HAP-1 (cell line): ENCODE data around the gene RUNX2.
"Not testable (repeated sequence)": the region's sequence is repeated elsewhere in the genome, so short reads cannot be mapped to it uniquely, and the experiment has no call there.

ENCODE experiments used
- DNase-seq, 2 experiments: peaks; one replicate each; pipeline ENCODE4 v3.0.0-alpha.2; 2016 to 2020; ENCODE audit warnings: low spot score in 2 of 2
- H3K27me3 ChIP-seq: fragments of 250-450 bp; sonication (Bioruptor Pico); 2 replicates; pipeline ENCODE4 v1.5.1; 2020; ENCODE audit warnings: low read depth, mild to moderate bottlenecking, moderate library complexity
- H3K36me3 ChIP-seq: fragments of 250-450 bp; sonication (Bioruptor Pico); replicated peaks from 2 replicates; pipeline ENCODE4 v1.5.1; 2020; ENCODE audit warnings: mild to moderate bottlenecking
- H3K4me1 ChIP-seq: fragments of 250-450 bp; sonication (Bioruptor Pico); 2 replicates; pipeline ENCODE4 v1.5.1; 2020; ENCODE audit warnings: mild to moderate bottlenecking
- H3K4me3 ChIP-seq: fragments of 250-450 bp; sonication (Bioruptor Pico); 2 replicates; pipeline ENCODE4 v1.5.1; 2020; ENCODE audit warnings: mild to moderate bottlenecking, moderate library complexity
- H3K9me3 ChIP-seq: fragments of 250-450 bp; sonication (Bioruptor Pico); 2 replicates; pipeline ENCODE4 v1.5.1; 2020; ENCODE audit warnings: mild to moderate bottlenecking, moderate library complexity
- in situ Hi-C: fragments of 300-500 bp; cut with MboI; formaldehyde crosslinking; loops from 3 replicates; pipeline ENCODE4 v1.14.3; 2020; ENCODE audit warnings: low sequenced_read_pairs, inconsistent platforms, mixed read lengths

Gene RUNX2

GRCh38 chr6:45327956-45328522, at the start of gene RUNX2:
RUNX2 (plus strand) TSS chr6:45328330; CDS start chr6:45328727, 397 bp downstream.
- Histone ChIP-seq H3K9me3 (no peaks in the 10 kb centered on the region), H3K27me3 (no peaks in the 10 kb centered on the region), H3K36me3 (no peaks in the 10 kb centered on the region), H3K4me3 (no peak within 1 kb of the TSS), H3K4me1 (peaks cover 34% of the 10 kb centered on the region)
- DNase-seq: no peak
- in situ Hi-C loops: no loop called here

GRCh38 chr6:45278367-45278766, 49.8 kb upstream of the RUNX2 start:
- in situ Hi-C loops: no loop called here
- no peaks in the 10 kb centered on the region for H3K27me3 ChIP-seq
- no peaks in the 10 kb centered on the region for H3K36me3 ChIP-seq
- no peak for DNase-seq
- no peak overlapping the region for H3K4me3 ChIP-seq
- peaks cover 3% of the 10 kb centered on the region; the same call in 1 of the 2 replicates for H3K9me3 ChIP-seq
- no peaks in the 10 kb centered on the region for H3K4me1 ChIP-seq

GRCh38 chr6:45286707-45287106, 41.4 kb upstream of the RUNX2 start:
- in situ Hi-C loops, H3K9me3 ChIP-seq: not testable (repeated sequence)

GRCh38 chr6:45289751-45290514, 38.2 kb upstream of the RUNX2 start:
- in situ Hi-C loops: no loop called here
- DNase-seq: no peak
- Histone ChIP-seq H3K27me3 (no peaks in the 10 kb centered on the region), H3K9me3 (no peaks in the 10 kb centered on the region), H3K36me3 (no peaks in the 10 kb centered on the region), H3K4me3 (no peak overlapping the region), H3K4me1 (peaks cover 8% of the 10 kb centered on the region)

More at GRCh38 chr6:45286707-45287106, 41.4 kb upstream of the RUNX2 start:
- not testable (repeated sequence) for H3K36me3 ChIP-seq, H3K4me1 ChIP-seq, DNase-seq, H3K4me3 ChIP-seq, H3K27me3 ChIP-seq

- H3K4me1 ChIP-seq: peaks cover 17% of the 10 kb centered on the region
- peak in 1 of 2 experiments; percentile 64 for DNase-seq
- no peaks in the 10 kb centered on the region for H3K9me3 ChIP-seq
- in situ Hi-C loops: no loop called here
- no peaks in the 10 kb centered on the region for H3K36me3 ChIP-seq
- no peak overlapping the region for H3K4me3 ChIP-seq
- H3K27me3 ChIP-seq: no peaks in the 10 kb centered on the region
Measured at GRCh38 chr6:45293306-45293705, 34.8 kb upstream of the RUNX2 start.

GRCh38 chr6:45294065-45294701, 33.9 kb upstream of the RUNX2 start:
- in situ Hi-C loops, DNase-seq, H3K4me3 ChIP-seq, H3K27me3 ChIP-seq, H3K36me3 ChIP-seq, H3K9me3 ChIP-seq: not testable (repeated sequence)
- peaks cover 17% of the 10 kb centered on the region for H3K4me1 ChIP-seq

- Histone ChIP-seq H3K36me3 (no peaks in the 10 kb centered on the region), H3K4me3 (no peak overlapping the region), H3K27me3 (no peaks in the 10 kb centered on the region), H3K9me3 (no peaks in the 10 kb centered on the region), H3K4me1 (peaks cover 17% of the 10 kb centered on the region)
- DNase-seq: peak in 1 of 2 experiments; percentile 12
- in situ Hi-C loops: no loop called here
Measured at GRCh38 chr6:45297320-45297719, 30.8 kb upstream of the RUNX2 start.

GRCh38 chr6:45299096-45299581, 29.0 kb upstream of the RUNX2 start:
- Histone ChIP-seq H3K4me3 (no peak overlapping the region), H3K36me3 (no peaks in the 10 kb centered on the region), H3K27me3 (no peaks in the 10 kb centered on the region), H3K9me3 (no peaks in the 10 kb centered on the region), H3K4me1 (peaks cover 10% of the 10 kb centered on the region)
- no peak for DNase-seq
- in situ Hi-C loops: no loop called here

- in situ Hi-C loops: no loop called here
- no peak for DNase-seq
Measured at GRCh38 chr6:45300736-45301135, 27.4 kb upstream of the RUNX2 start.

GRCh38 chr6:45301348-45302142, 26.6 kb upstream of the RUNX2 start:
- H3K36me3 ChIP-seq: no peaks in the 10 kb centered on the region
- no peak for DNase-seq
- in situ Hi-C loops: no loop called here
- H3K4me1 ChIP-seq: peaks cover 9% of the 10 kb centered on the region
- H3K27me3 ChIP-seq: no peaks in the 10 kb centered on the region
- no peak overlapping the region for H3K4me3 ChIP-seq
- peaks cover 2% of the 10 kb centered on the region; the same call in 1 of the 2 replicates for H3K9me3 ChIP-seq

More at GRCh38 chr6:45300736-45301135, 27.4 kb upstream of the RUNX2 start:
- Histone ChIP-seq H3K4me1 (peaks cover 9% of the 10 kb centered on the region), H3K4me3 (no peak overlapping the region), H3K27me3 (no peaks in the 10 kb centered on the region), H3K36me3 (no peaks in the 10 kb centered on the region), H3K9me3 (no peaks in the 10 kb centered on the region)

- in situ Hi-C loops: no loop called here
Measured at GRCh38 chr6:45302832-45303231, 25.3 kb upstream of the RUNX2 start.

GRCh38 chr6:45305546-45305945, 22.6 kb upstream of the RUNX2 start:
- in situ Hi-C loops: no loop called here
- H3K4me3 ChIP-seq: no peak overlapping the region
- H3K27me3 ChIP-seq: no peaks in the 10 kb centered on the region
- no peaks in the 10 kb centered on the region for H3K36me3 ChIP-seq
- H3K4me1 ChIP-seq: no peaks in the 10 kb centered on the region
- DNase-seq: no peak
- peaks cover 2% of the 10 kb centered on the region; the same call in 1 of the 2 replicates for H3K9me3 ChIP-seq

More at GRCh38 chr6:45302832-45303231, 25.3 kb upstream of the RUNX2 start:
- H3K9me3 ChIP-seq: peaks cover 2% of the 10 kb centered on the region; the same call in 1 of the 2 replicates
- H3K4me3 ChIP-seq: no peak overlapping the region
- no peaks in the 10 kb centered on the region for H3K27me3 ChIP-seq
- peaks cover 2% of the 10 kb centered on the region; the same call in 1 of the 2 replicates for H3K4me1 ChIP-seq
- H3K36me3 ChIP-seq: no peaks in the 10 kb centered on the region
- no peak for DNase-seq

GRCh38 chr6:45310118-45310788, 17.9 kb upstream of the RUNX2 start:
- no peak for DNase-seq
- in situ Hi-C loops: no loop called here
- Histone ChIP-seq H3K27me3 (no peaks in the 10 kb centered on the region), H3K9me3 (peaks cover 2% of the 10 kb centered on the region; the same call in 1 of the 2 replicates), H3K36me3 (no peaks in the 10 kb centered on the region), H3K4me3 (no peak overlapping the region), H3K4me1 (no peaks in the 10 kb centered on the region)
